NT2/D1 (cell line): ENCODE measurements around the gene ADGRA3.

Experiments used
- DNase-seq: peaks from one replicate; pipeline ENCODE4 v3.0.0-alpha.2; 2011; ENCODE audit warnings: low read depth, low spot score
- H3K27me3 ChIP-seq: 2 replicates; pipeline ENCODE4 v1.6.0; 2011; ENCODE audit warnings: mild to moderate bottlenecking; ENCODE audit not compliant: insufficient read length, insufficient read depth
- H3K36me3 ChIP-seq: 2 replicates; pipeline ENCODE4 v1.6.1; 2011; ENCODE audit warnings: mild to moderate bottlenecking, low read length, mixed read lengths; ENCODE audit not compliant: insufficient read depth, insufficient read length
- H3K4me1 ChIP-seq: 2 replicates; pipeline ENCODE4 v1.5.1; 2011; ENCODE audit not compliant: insufficient read depth, insufficient read length
- H3K4me3 ChIP-seq: 2 replicates; pipeline ENCODE4 v1.5.1; 2011; ENCODE audit warnings: low read depth; ENCODE audit not compliant: insufficient read length
- H3K9ac ChIP-seq: 2 replicates; pipeline ENCODE4 v1.6.0; 2011; ENCODE audit warnings: low read depth; ENCODE audit not compliant: insufficient read length
- H3K9me3 ChIP-seq: 2 replicates; pipeline ENCODE4 v1.5.1; 2011; ENCODE audit warnings: mild to moderate bottlenecking, low read length; ENCODE audit not compliant: insufficient read depth
- SUZ12 ChIP-seq: IDR thresholded peaks from 2 replicates; pipeline ENCODE4 v1.6.1; 2011; ENCODE audit not compliant: insufficient read length, insufficient read depth; ENCODE audit errors: extremely low read depth
- YY1 ChIP-seq: IDR thresholded peaks from 2 replicates; pipeline ENCODE4 v1.6.1; 2011; ENCODE audit not compliant: insufficient read length, insufficient read depth
- ZNF274 ChIP-seq: IDR thresholded peaks from 2 replicates; pipeline ENCODE4 v1.6.1; 2011; ENCODE audit warnings: mild to moderate bottlenecking, low read depth, low read length

ADGRA3 gene

DNA sequence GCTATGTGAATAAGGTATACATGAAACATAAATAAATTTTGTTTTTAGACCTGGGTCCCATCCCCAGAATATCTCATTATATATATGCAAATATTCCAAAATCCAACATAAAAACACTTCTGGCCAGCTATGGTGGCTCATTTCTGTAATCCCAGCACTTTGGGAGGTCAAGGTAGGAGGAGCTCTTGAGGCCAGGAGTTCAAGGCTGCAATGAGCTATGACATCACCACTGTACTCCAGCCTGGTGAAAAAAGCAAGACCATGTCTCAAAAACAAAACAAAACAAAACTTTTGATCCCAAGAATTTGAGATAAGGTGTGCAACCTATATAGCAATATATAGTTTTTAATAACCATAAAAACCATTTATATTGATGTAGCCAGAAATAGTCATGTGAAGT, 5.4 kb upstream of the ADGRA3 start:
- Histone ChIP-seq H3K4me1 (no peaks in the 10 kb centered on the region), H3K9ac (no peak overlapping the region), H3K27me3 (no peaks in the 10 kb centered on the region), H3K9me3 (no peaks in the 10 kb centered on the region), H3K36me3 (no peaks in the 10 kb centered on the region), H3K4me3 (no peak overlapping the region)
- DNase-seq: no peak
- TF ChIP-seq ZNF274 (no peak), YY1 (no peak), SUZ12 (no peak)

- no peak for DNase-seq
- Histone ChIP-seq H3K36me3 (no peaks in the 10 kb centered on the region), H3K27me3 (no peaks in the 10 kb centered on the region), H3K9me3 (no peaks in the 10 kb centered on the region), H3K9ac (peak overlapping the region; percentile 91), H3K4me3 (peak overlapping the region; percentile 68), H3K4me1 (no peaks in the 10 kb centered on the region)
- TF ChIP-seq YY1 (no peak), SUZ12 (no peak), ZNF274 (no peak)
Measured at GRCh38 chr4:22515145-22515887, 550 bp downstream of the ADGRA3 start.

- no peak for DNase-seq
- H3K9me3 ChIP-seq: no peaks in the 10 kb centered on the region
- no peaks in the 10 kb centered on the region for H3K4me1 ChIP-seq
- no peak for TF ChIP-seq SUZ12
- no peak for TF ChIP-seq ZNF274
- TF ChIP-seq YY1: no peak
- peak overlapping the region; percentile 68 for H3K4me3 ChIP-seq
- H3K36me3 ChIP-seq: no peaks in the 10 kb centered on the region
- H3K27me3 ChIP-seq: no peaks in the 10 kb centered on the region
- peak overlapping the region; percentile 91 for H3K9ac ChIP-seq
Measured at GRCh38 chr4:22514481-22514880, 1.4 kb downstream of the ADGRA3 start.

GRCh38 chr4:22514001-22514400, 1.9 kb downstream of the ADGRA3 start:
- Histone ChIP-seq H3K27me3 (no peaks in the 10 kb centered on the region), H3K36me3 (no peaks in the 10 kb centered on the region), H3K4me1 (no peaks in the 10 kb centered on the region), H3K9ac (peak overlapping the region; percentile 91), H3K4me3 (peak overlapping the region; percentile 68), H3K9me3 (no peaks in the 10 kb centered on the region)
- DNase-seq: no peak
- TF ChIP-seq ZNF274: no peak
- no peak for TF ChIP-seq YY1

DNA sequence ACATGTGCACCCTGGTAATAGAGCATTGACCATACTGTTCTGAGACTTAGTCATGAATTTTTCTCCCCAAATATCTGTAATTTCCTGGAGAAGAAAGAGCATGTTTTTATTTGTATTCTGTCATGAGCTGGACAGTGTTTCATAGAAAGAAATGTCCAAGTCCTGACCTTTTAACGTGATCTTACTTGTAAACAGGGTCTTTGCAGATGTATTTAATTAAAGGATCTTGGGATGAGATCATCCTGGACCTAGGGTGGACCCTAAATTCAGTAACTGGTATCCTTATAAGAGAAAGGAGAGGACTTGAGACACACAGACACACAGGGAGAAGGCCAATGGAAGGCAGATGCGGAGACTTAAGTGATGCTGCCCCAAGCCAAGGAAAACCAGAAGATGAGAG, 3.6 kb downstream of the ADGRA3 start:
- TF ChIP-seq ZNF274 (no peak), SUZ12 (no peak), YY1 (no peak)
- H3K9me3 ChIP-seq: no peaks in the 10 kb centered on the region
- no peaks in the 10 kb centered on the region for H3K27me3 ChIP-seq
- no peaks in the 10 kb centered on the region for H3K4me1 ChIP-seq
- no peak overlapping the region for H3K4me3 ChIP-seq
- H3K9ac ChIP-seq: no peak overlapping the region
- no peak for DNase-seq
- H3K36me3 ChIP-seq: no peaks in the 10 kb centered on the region

DNA sequence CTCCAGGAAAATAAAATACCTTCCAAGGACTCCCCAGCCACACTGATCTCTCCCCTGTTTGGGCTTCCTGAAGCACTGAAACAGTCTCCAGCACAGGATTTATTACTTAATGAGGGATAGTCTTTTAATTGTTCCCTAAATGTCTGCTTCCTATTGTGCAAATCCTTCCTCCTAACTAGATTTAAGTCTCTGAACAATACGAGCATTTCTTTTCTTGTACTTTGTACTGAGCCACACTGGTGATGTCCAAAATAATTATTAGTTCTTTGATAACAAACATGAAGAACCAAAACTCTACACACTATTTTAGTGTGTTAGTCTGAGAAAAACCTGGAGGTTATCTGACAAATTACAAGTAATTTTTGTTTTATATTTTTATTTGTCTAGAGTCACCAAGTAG, 5.1 kb downstream of the ADGRA3 start:
- Histone ChIP-seq H3K9me3 (no peaks in the 10 kb centered on the region), H3K4me3 (no peak overlapping the region), H3K36me3 (no peaks in the 10 kb centered on the region)

DNA sequence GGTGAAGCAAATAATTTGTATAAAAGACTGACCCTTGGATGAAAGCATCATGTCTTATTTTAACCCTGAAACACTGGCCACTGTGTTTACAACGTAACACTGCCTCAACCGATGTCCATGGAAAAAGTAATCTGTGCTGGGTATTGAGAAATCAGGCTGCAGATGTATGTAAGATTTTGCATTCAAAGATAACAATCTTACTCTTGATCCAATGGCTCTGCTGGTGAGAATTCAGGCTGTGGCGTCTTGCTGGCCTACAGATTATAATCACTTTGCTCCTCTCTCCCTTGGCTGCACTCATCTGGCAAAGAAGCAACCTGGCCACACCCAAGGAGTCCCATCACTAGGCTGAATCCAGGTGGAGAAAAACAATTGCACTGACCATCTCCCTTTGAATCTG, 7.5 kb downstream of the ADGRA3 start:
- Histone ChIP-seq H3K9me3 (no peaks in the 10 kb centered on the region), H3K36me3 (no peaks in the 10 kb centered on the region), H3K4me3 (no peak overlapping the region), H3K9ac (no peak overlapping the region), H3K27me3 (no peaks in the 10 kb centered on the region), H3K4me1 (peaks cover 5% of the 10 kb centered on the region)
- no peak for DNase-seq
- no peak for TF ChIP-seq YY1
- TF ChIP-seq SUZ12: no peak
- no peak for TF ChIP-seq ZNF274

More for the DNA sequence above, 5.1 kb downstream of the ADGRA3 start:
- no peaks in the 10 kb centered on the region for H3K27me3 ChIP-seq
- peaks cover 5% of the 10 kb centered on the region for H3K4me1 ChIP-seq
- DNase-seq: no peak
- TF ChIP-seq YY1: no peak
- TF ChIP-seq SUZ12: no peak
- TF ChIP-seq ZNF274: no peak
- no peak overlapping the region for H3K9ac ChIP-seq

DNA sequence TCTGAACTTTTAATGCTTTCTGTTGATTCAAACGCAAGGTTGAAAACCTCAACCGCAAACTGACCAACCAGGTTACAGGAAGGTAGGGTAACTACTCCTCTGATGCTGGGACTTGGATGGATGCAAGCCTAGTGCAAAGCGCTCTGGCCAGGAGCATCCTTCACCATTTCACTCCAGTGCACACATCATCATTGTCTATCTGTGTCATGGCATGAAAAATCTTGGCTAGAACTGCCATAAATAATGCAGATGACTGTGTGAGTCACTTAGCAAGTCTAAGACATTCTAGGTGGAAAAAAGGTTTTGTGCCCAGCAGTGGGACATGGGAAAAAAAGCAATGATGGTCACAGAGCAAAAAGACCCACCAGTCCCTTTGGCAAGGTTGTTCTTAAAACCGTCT, 10.9 kb downstream of the ADGRA3 start:
- TF ChIP-seq ZNF274 (no peak), SUZ12 (no peak), YY1 (no peak)
- H3K27me3 ChIP-seq: no peaks in the 10 kb centered on the region
- no peaks in the 10 kb centered on the region for H3K9me3 ChIP-seq
- H3K36me3 ChIP-seq: no peaks in the 10 kb centered on the region
- H3K4me3 ChIP-seq: no peak overlapping the region
- peaks cover 9% of the 10 kb centered on the region for H3K4me1 ChIP-seq
- no peak for DNase-seq
- no peak overlapping the region for H3K9ac ChIP-seq
